GM21381 (cell line): Measurements from ENCODE around the gene ITIH6.
"Not testable (repeated sequence)": the region's sequence is repeated elsewhere in the genome, so short reads cannot be mapped to it uniquely, and the experiment has no call there.

Experiments used
- ATAC-seq: cut with Tn5 transposase; IDR thresholded peaks from one replicate; pipeline ENCODE4 v1.9.1; 2021; ENCODE audit warnings: mild to moderate bottlenecking, moderate library complexity; ENCODE audit not compliant: unreplicated experiment

The ITIH6 gene

DNA sequence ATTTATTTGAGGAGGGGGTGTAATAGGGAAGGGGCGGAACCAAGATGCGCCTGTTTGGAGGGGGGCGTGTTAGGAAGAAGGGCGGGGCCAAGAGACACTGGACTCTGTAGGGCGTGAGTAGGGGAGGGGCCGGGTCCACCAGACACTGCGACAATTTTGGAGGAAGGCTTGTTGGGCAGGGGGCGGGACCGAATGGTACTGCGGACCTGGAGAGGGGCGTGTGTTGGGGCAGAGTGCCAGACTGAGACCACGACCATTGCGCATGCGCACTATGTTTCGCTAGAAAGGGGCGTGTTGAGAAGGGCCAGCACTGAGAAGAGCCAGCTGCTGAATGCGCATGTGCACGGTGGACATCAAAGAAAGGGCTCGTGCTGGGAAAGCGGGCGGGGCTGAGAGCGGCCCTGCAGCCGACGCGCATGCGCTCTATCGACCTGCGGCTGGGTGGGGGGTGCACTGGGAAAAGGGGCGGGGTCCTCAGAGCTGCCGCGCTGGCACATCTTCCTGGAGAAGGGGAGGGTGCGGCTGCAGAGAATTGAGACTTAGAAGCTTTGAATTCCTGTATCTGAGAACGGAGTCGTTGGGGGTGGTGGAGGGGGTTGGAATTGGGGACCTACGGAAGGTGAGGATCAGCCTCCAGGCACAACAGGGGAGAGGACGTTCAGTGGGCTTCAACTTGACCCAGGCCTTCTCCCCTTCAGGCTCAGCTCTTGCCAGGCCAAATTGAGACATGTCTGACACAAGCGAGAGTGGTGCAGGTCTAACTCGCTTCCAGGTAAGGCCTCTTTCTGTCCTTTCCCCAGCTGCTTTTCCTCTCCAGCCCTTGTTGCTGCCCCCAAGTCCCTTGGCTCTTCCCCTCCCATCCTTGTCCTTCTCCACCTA lies 10.8 kb upstream of the ITIH6 start:
- peak; percentile 93 for ATAC-seq

DNA sequence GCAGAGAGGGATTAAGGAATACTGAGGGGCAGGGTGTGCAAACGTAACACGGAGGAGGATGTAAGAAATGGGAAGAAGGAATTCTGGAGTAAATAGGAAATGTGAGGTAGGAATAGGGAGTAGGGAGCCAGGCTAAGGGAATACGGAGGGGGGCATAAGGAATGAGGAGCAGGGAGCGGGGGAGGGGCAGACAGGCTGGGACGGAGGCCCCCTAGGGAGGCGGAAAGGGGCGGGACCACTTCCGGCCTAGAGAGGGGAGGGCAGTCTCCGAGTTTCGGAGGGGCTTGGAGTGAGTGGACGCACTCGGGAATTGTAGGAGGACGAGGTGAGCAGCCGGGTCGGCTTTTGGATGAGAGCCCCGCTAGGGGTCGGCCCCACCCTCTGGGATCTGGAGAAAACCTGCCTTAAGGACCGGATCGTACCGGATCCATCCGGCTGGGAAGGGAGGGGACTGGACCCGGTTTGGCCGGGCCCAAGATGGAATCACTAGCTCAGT lies 10.1 kb upstream of the ITIH6 start:
- ATAC-seq = peak; percentile 12

DNA sequence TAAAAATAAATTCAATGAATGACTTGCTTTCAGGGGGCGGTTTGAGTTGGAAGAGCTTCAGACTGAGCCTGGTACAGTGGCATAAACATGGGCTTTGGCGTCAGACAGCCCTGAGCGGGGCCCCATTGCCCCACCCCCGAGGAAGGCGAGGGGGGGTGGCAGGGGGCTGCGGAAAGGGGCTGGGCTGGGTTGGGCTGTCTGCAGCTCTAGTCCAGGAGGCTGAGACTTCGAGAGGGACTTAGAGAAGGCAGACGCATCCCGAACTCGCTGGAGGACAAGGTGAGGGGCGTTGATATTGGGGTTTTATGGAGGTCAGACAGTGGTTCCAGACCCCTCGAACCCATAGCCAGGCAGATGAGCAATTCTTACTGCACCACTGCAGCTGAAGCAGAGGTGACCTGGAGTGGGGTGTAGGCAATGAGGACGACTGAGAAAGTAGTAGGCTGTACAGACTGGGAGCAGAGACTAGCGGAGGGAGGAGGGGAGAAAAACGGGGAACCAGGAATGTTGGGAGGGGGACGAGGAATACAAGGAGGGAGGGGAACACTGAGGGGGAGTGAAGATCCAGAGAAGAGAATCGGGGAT lies 9.6 kb upstream of the ITIH6 start, which contains the start of gene MAGED2:
TSS of gene MAGED2 (plus strand) at position 222 of the 585 bp plus-strand sequence. CDS start 1,587 bp downstream, outside the sequence.
- no peak for ATAC-seq

DNA sequence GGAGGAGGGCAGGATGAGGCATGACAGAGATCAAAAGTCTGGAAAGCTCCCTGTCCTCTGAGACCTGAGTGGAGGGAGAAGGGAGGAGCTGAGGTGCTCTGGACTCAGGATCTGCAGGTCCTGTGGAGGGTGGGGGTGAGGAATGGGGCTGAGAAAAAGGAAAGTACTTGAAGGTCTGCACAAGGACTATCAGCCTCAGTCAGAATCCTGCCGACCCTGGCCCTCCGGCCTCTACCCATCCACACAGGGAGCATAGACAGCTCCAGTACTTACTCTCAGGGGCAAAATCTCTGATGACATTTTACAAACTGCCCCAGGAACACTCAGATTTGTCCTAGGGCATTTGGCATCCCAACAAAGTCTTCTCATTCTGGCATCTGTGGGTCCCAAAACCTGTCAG lies 991 bp upstream of the ITIH6 start:
- no peak for ATAC-seq

DNA sequence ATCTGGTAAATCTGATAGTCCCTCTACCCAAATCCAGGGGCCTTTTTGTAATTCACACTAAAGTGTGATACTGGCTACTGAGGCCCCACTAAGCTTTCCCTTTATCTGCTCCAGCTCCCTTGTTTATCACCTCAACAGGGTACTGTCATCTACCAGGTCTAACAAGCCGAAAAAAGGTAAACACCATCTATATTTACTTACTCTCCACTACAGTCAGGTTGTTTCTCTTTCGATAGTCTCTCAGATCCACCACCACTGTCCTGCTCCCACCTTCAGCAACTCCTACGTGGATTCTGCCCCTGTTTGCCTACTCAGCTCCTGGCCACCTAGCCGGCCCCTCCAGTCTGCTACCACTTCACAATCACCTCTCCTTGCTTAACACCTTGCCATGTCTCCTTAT lies 3.3 kb downstream of the ITIH6 start:
- no peak for ATAC-seq

DNA sequence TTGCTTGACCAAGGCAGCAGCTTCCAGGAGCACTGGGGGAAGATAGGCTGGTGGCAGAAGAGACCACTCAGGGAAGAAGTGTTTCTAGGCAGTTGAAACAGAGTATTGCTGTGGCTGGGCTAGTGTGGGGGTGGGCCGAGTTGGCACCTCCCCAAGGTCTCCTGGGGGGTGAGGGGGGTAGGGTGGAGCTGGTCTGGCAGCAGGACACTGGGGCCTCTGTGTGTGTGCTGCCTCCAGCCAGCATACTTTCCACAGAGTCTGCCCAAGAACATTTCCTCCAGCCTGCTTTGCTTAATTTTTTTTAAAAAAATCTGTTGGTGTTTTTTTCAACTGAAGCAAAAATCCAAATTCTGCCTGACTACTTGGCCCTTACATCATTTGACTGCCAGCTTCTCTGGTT lies 4.0 kb downstream of the ITIH6 start:
- no peak for ATAC-seq

DNA sequence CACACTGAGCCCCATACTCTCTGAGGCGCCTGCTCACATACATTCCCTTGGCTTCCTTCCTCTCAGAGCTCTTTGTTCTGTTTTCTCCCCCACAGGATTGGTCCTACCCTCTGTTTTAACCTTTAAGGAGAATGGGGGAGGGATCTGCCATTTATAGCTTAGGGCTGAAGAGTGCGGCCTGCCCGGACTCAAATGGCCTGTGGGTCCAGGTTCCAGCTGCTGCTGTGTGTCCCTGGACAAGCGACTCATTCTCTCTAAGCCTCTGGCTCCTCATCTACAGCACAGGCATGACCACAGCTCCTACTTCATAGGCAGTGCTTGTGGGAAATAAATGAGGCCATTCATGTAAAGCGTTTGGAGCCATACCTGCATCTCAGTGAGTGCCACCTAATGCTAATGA lies 8.7 kb downstream of the ITIH6 start:
- not testable (repeated sequence) for ATAC-seq

DNA sequence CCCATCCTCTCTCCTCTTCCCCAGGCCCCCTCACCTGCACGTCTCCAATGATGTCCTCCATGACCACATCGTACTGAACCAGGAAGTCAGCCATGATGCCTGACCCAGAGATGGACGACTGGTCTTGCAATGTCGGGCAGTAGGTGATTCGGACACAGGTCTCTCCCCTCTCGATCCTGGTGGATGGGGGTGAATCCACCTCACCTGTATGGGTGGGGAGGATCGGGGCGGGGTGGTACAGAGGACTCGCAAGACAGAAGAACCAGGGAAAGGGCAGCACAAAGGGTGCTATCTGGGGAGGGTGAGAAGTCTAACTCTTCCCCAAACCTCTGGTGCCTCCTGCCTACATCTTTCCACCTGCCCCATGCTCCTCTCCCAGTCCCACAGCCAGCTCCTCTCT lies 9.6 kb downstream of the ITIH6 start:
- no peak for ATAC-seq

DNA sequence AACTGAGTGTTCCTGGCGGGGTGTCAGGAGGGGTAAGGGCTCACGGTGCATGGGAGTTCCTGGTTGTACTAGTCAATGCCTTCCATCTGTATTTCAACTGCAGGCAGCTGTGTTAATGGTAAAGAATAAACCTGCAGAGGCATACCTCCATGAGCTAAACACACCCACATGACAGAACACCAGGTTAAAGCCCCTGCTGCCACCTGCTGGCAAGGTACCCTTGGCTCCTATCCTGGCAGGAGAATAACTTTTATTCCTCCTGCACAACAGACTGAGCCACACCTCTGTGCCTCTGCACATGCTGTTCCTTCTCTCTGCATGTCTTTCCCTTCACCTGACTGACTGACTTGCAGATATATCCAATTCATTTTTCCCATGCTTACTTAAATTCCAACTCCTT lies 11.1 kb downstream of the ITIH6 start:
- no peak for ATAC-seq

DNA sequence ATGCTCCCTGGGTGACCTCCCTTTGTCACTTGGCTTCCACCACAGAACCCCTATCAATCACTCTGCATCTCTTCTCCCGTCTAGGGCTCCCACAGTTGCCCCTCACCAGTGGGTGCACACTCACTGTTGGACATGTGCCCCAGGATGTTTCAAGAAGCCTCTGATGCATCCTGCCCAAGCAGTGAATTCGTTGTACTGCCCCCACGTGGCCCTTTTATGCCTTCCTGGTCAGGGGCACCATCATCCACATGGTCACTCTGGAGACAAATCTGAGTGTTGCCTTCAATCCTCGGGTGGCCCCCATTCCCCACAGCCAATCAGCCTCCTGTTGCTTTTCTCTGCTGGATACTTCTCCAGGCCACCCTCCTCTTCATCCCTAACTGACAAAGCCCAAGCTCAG lies 12.2 kb downstream of the ITIH6 start:
- no peak for ATAC-seq

DNA sequence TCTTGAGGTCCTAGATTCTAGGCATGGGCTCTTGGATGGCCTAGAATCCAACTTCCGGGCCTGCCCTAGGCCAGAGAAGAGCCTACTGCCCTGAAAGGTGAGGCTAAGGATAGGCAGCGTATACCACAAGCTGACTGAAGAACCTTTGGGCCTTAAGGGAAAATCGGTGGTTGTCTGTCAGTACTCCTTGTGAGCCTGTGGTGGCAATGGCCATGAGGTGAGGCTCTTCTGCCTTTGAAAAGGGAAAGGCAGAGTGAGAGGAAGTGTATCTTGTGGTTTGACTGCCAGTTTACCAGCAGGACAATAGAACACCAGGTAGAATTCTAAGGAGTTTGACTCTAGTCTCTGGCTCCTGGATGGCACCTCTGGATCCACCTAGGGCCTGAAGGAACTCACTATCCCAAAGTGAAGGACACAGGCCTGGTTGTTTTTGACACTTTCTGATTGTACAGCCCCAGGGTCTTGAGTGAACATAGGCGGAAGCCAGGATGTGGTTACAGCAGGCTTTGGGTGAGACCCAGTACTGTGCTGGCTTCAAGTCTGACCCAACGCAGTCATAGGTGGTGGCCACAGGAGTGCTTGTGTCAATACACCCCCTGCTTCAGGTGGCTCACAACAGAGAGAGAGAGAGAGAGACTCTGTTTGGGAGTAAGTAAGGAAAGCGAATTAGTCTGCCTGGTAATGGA lies 20.9 kb downstream of the ITIH6 start:
- no peak for ATAC-seq

DNA sequence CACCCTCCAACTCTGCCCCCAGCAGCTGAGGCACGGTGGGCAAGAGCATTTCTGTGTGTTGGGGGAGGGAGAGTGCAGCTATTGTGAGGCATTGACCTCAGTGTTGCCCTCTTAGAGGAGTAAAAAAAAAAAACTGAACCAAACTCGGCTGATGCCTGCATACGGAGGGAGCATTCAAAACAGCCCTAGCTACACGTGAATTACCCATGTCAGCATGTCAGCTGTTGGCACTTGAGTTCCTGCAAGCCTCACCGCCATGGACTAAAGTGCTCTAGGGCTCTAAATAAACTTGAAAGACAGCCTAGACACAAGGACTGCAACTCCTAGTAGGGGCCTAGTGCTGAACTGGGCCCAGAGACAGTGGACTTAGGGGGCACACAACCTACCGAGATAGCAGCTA lies 22.0 kb downstream of the ITIH6 start:
- no peak for ATAC-seq

DNA sequence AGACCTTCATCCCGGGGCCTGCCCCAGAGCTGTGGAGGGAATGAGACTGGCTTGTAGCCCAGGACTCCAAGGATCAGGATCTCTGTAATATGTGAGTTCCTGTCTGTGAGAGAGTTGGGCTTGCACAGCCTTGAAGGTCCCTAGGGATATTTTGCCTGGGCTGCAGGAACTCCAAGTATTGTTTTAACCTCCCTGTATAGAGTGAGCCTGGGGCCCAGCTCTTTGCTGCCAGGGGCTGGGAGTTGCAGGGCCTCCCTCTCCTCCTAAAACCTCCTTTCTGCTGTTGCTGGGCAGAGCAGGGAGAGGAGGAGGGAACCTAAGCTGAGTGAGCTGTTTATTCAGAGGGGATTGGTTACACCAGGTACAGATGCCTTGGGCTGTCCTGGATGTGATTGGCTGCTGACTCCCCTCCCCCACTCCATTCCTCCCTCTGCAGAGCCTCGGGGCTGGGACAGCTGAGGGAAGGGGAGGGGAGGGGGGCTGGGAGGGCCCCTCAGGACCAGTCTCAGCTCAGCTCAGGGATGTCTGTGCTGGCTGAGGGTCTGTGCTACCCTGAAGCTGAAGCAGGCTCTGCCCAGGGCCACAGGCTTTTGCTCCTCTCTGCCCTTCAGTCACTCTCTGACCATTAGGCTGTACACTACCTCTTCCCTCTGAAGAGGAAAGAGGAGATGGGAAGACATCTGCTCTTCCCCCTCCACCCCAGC lies 23.5 kb downstream of the ITIH6 start:
- ATAC-seq = not testable (repeated sequence)

DNA sequence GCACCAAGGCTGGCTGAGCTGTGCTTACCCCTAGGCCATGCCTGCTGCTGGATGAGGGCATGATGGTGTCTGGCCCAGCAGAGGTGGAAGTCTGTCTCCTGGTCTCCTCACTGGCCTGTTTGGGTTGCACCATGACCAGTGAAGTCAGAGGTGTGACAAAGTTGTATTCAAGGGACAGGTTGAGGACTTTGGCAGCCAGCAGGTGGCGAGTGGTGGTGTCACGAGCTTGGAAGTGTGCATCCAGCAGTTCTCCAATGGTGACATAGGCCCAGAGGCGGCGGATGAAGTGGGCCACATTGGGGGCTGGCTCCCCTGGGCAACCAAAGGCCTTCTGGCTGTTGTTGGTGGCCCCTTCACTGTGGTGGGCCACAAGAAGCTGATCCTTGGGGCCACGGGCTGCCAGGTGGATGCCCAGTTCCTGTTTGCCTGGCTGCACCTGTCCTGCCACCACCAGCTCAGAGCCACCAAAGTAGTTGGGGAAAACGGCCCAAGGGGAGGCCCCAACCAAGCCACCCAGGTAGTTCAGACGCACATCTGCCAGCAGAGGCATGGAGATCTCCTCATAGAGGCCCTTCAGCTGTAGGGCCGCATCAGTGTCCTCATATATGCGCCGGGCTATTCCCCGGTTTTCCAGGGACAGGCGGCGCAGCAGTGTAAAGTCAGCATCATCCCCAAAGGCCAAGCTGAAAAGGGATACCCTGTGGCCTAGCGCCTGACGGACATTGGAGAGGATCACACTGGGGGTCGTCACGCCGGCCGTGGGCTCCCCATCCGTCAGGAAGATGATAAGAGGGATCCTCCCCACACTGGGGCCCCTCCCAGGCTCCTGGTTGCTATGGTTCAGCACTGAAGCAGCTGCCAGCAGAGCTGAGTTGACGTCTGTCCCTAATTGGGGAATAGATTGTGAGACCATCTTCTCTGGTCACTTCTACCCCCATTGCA lies 39.7 kb downstream of the ITIH6 start:
- no peak for ATAC-seq

DNA sequence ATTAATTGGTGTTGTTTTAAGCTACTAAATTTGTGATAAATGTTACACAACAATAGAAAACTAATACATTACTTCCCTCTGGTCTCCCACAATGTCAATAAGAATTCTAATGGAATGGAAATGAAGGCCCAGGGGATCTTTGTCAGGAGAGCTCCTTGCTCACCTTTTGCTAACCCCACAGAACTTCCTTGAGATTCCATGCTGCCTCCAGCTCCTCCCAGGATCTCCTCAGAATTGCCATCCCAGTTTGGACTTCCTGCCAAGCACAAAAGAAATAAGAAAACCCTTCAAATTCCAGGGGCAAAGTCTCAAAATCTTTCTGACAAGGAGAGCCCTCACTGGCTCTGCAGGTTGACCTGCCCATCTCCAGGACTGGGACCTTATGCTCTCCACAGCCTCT lies 43.2 kb downstream of the ITIH6 start:
- ATAC-seq = no peak

DNA sequence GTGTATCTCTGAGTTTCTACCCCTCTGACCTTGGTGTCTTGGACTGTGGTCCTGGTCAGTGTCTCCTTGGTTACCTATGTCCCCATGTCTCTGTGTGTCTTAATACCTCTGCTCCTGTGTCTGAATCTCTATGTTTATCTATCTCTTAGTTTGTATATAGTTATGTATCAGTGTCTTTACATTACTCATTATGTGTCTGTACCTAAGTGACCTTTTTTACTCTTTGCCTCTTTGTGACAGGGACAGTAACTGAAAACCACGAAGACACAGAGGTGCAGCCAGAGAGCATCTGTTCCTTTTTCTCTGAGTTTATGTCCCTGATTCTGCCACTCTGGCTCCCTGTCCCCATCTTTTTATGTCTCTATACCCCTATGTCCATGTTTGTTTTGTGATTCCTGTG lies 49.4 kb downstream of the ITIH6 start:
- no peak for ATAC-seq

DNA sequence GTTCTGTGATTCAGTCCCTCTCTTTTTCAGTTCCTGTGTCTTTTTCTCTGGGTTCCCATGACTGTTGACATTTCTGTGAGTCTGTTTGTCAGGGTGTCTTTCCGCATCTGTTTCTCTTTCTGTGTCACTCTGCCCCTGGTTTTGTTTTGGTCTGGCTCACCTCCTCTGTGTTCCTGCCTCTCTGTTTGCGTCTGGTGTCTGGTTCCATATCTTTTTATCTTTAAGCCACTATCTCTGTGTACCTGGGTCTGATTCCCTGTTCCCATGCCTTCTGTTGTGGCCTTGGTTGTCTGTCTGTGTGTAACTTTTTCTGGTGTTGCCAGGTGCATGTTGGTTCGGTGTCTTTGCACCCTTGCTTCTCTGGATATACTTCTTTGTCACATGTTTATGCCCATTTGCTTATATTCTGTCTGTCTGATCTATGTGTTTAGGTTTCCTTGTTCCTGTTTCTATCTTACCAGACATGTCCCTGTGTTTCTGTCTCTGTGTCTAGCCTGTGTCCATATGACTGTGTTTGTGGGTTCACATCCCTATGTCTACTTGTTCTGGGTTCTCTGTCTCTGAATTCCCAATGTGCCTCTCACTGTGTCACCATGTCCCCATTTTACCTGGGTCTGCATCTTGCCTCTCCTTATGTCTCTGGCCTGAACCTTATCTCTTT lies 50.2 kb downstream of the ITIH6 start:
- no peak for ATAC-seq

DNA sequence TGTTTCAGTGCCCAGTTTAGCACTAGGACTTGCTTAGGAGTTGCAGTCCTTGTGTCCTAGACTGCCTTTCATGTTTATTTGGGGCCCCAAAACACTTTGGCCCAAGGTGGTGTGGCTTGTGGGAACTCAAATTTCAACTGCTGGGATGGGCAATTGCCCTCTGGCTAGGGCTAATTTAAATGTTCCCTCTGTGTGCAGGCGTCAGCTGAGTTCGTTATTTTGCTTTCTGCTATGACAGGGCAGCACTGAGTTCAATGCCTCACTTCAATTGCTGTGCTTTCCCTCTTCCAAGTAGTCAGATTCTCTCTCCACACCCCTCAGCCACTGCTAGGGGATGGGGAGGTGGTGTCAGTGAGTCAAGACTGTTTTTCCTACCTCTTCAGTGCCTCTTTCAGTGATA lies 51.1 kb downstream of the ITIH6 start:
- ATAC-seq = no peak

DNA sequence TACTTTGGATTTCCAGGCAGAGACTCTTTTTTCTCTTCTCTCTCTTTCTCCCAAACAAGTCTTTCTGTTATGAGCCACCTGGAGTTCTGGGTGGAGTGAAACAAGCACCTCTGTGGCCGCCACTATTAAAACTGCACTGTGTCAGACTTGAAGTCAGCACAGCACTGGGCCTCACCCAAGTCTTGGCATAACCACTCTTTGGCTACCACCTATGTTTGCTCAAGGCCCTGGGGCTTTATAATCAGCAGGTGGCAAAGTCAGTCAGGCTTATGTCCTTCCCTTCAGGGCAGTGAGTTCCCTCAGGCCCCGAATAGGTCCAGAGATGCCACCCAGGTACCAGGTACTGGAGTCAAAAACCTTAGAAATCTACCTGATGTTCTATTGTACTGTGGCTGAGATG lies 52.4 kb downstream of the ITIH6 start:
- no peak for ATAC-seq
